Endodermal cell (in vitro differentiated cells): ENCODE data around the gene GNG13. TPM values are rescaled to one million over a fixed set of nuclear protein-coding genes. Genes with fewer than 3 reads are reported as not detected.

Source experiments
- DNase-seq: peaks from one replicate; pipeline ENCODE4 v3.0.0-alpha.2; 2017
- H3K27ac ChIP-seq: 2 replicates; pipeline ENCODE4 v1.5.1; 2013; ENCODE audit warnings: mild to moderate bottlenecking, low read depth, low read length, moderate library complexity
- H3K27me3 ChIP-seq: 2 replicates; pipeline ENCODE4 v1.6.1; 2013; ENCODE audit warnings: mild to moderate bottlenecking, low read length, moderate library complexity; ENCODE audit not compliant: insufficient read depth, control insufficient read depth, poor library complexity, severe bottlenecking
- H3K36me3 ChIP-seq: 2 replicates; pipeline ENCODE4 v1.7.0; 2013; ENCODE audit warnings: mild to moderate bottlenecking, low read length, moderate library complexity; ENCODE audit not compliant: control insufficient read depth, insufficient read depth
- H3K4me1 ChIP-seq: one replicate; pipeline ENCODE4 v1.7.0; 2013; ENCODE audit warnings: low read length; ENCODE audit not compliant: control insufficient read depth, insufficient read depth
- H3K4me3 ChIP-seq: 2 replicates; pipeline ENCODE4 v1.5.1; 2013; ENCODE audit warnings: mild to moderate bottlenecking, low read length, moderate library complexity
- H3K9ac ChIP-seq: 2 replicates; pipeline ENCODE4 v1.6.1; 2013; ENCODE audit warnings: mild to moderate bottlenecking, low read length, moderate library complexity; ENCODE audit not compliant: poor library complexity, severe bottlenecking; ENCODE audit errors: extremely low read depth
- H3K9me3 ChIP-seq: 2 replicates; pipeline ENCODE4 v1.6.1; 2013; ENCODE audit warnings: mild to moderate bottlenecking, low read length, moderate library complexity; ENCODE audit not compliant: control insufficient read depth
- H3K27ac Mint-ChIP-seq: 2 replicates; pipeline ENCODE4 v1.8.0; 2020; ENCODE audit warnings: mixed read lengths
- H3K27me3 Mint-ChIP-seq: 2 replicates; pipeline ENCODE4 v1.8.0; 2021; ENCODE audit warnings: mild to moderate bottlenecking, mixed read lengths; ENCODE audit not compliant: insufficient read depth
- H3K36me3 Mint-ChIP-seq: 2 replicates; pipeline ENCODE4 v1.8.0; 2020; ENCODE audit warnings: low read depth, mixed read lengths
- H3K4me1 Mint-ChIP-seq: 2 replicates; pipeline ENCODE4 v1.8.0; 2020; ENCODE audit warnings: mixed read lengths
- H3K4me3 Mint-ChIP-seq: 2 replicates; pipeline ENCODE4 v1.8.0; 2020; ENCODE audit warnings: mild to moderate bottlenecking, moderate library complexity, mixed read lengths
- H3K9me3 Mint-ChIP-seq: 2 replicates; pipeline ENCODE4 v1.8.0; 2020; ENCODE audit warnings: mild to moderate bottlenecking, mixed read lengths
- CTCF ChIP-seq: fragments of 200-600 bp; sonication (generic); conservative IDR thresholded peaks from 2 replicates; pipeline ENCODE4 v1.5.0; 2021; ENCODE audit warnings: antibody characterized with exemption, mild to moderate bottlenecking
- WGBS, 2 experiments: methylation state at CpG; one replicate each; pipeline versions ENCODE4 v1.1.5 to v1.1.7; 2013; ENCODE audit warnings: missing lambda C conversion rate in 2 of 2, mixed read lengths in 1 of 2; ENCODE audit not compliant: insufficient coverage in 1 of 2, insufficient read length in 1 of 2; 5-methylcytosine and 5-hydroxymethylcytosine counted together
- total RNA-seq, 2 donors: library from RNA; stranded (reverse); fragmentation: NEBNext Ultra II Directional in 1 of 2; extraction: Animal tissue kit (Norgen Biotek cat#: 25700) in 1 of 2; gene quantifications; 2 replicates in 1 of 2; 3 replicates in 1 of 2; pipeline ENCODE4 v1.2.1, GENCODE V29; 2021

GNG13 gene
- total RNA-seq, 2 donors from 2014 or later = not detected

DNA sequence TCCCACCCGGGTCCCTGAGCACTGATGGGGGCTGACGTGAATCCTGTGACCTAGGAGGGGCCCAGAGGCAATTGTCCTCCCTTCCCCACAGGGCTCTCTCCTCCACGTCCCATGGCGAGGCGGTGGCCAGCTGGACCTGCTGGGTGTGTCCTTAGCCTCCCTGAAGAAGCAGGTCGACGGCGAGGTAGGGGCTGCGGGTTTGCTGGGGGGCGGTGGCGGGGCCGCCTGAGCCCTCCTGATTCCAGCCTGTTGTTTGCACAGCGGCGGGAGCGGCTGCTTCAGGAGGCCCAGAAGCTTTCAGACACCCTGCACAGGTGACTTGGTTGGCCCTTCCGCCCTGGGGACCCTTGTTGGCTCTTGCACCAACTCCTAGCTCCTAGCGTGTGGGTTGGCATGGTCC, 10.4 kb downstream of the GNG13 start:
- Mint-ChIP-seq H3K4me3 (peak overlapping the region; percentile 76), H3K27me3 (no peaks in the 10 kb centered on the region), H3K9me3 (no peaks in the 10 kb centered on the region), H3K4me1 (no peaks in the 10 kb centered on the region), H3K27ac (no peak overlapping the region), H3K36me3 (peaks cover 13% of the 10 kb centered on the region)
- peaks cover 4% of the 10 kb centered on the region for H3K4me1 ChIP-seq
- H3K9ac ChIP-seq = no peak overlapping the region
- TF ChIP-seq CTCF = no peak
- peaks cover 30% of the 10 kb centered on the region for H3K36me3 ChIP-seq
- no peak overlapping the region for H3K4me3 ChIP-seq
- H3K27ac ChIP-seq = no peak overlapping the region
- H3K27me3 ChIP-seq = no peaks in the 10 kb centered on the region
- H3K9me3 ChIP-seq = no peaks in the 10 kb centered on the region
- no peak for DNase-seq
- 94 to 98% methylated on average over 8 to 17 of the region's 17 CpGs for WGBS, 2 experiments

DNA sequence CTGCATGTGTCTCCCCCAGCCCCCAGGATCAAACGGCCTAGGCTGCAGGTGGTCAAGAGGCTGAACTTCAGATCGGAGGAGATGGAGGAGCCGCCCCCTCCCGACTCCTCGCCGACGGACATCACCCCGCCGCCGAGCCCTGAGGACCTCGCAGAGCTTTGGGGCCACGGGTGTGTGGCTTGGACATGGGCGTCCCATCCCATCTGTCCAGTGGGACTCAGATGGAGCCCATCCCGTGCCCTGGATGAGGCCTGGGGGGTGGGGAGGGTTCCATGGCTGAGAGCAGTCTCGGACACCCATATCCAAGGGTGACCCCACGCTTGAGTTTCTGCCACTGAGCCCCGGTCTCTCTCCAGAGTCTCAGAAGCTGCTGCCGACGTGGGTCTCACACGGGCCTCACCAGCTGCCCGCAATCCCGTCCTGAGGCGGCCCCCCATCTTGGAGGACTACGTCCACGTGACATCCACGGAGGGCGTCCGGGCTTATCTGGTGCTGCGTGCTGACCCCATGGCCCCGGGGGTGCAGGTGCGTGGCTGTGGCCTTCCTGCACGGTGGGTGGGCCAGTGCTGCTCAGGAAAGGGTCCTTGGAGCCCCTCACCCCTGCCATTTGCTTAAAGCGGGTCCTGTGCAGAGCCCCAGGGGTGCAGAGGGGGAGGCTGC, 11.2 kb downstream of the GNG13 start:
- Histone ChIP-seq H3K27ac (no peak overlapping the region), H3K4me1 (peaks cover 4% of the 10 kb centered on the region)

DNA sequence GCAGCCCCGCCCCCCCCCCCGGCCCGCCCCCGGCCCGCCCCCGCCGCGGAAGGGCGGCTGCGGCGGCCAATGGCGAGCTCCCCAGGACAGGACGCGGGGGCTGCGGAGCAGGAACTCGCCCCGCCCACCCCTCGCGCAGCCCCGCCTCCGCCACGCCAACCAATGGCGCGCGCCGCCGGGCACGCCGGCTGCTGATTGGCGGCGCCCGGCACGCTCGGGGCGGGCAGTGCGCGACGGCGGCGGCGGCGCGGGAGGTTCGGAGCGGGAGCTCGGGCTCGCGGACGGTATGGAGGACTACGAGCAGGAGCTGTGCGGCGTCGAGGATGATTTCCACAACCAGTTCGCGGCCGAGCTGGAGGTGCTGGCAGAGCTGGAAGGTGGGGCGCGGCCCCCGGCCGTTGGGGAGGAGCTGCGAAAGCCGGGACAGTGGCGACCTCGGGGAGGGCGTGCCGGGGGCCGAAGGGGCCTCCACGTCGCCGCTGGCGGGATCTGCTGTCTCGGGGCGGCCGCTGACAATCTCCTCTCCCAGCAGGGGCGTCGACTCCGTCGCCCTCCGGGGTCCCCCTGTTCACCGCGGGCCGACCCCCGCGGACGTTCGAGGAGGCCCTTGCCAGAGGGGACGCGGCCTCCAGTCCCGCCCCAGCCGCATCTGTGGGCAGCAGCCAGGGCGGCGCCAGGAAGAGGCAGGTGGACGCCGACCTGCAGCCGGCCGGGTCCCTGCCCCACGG, 12.0 kb downstream of the GNG13 start, which contains the start of gene CHTF18:
TSS of gene CHTF18 (plus strand) at position 222 of the 728 bp plus-strand sequence. CDS start at position 287, 65 bp downstream.
- 0 to 1% methylated on average over 56 to 95 of the region's 97 CpGs for WGBS, 2 experiments
- no peaks in the 10 kb centered on the region for H3K4me1 Mint-ChIP-seq
- peak; percentile 97 for DNase-seq
- peak within 1 kb of the TSS; percentile 76 for H3K4me3 Mint-ChIP-seq
- H3K4me3 ChIP-seq = peak within 1 kb of the TSS; percentile 93
- no peaks in the 10 kb centered on the region for H3K9me3 Mint-ChIP-seq
- peak within 1 kb of the TSS; percentile 68 for H3K9ac ChIP-seq
- peaks cover 14% of the 10 kb centered on the region for H3K36me3 Mint-ChIP-seq
- no peaks in the 10 kb centered on the region for H3K27me3 Mint-ChIP-seq
- no peaks in the 10 kb centered on the region for H3K9me3 ChIP-seq
- H3K36me3 ChIP-seq = peaks cover 29% of the 10 kb centered on the region
- H3K27ac Mint-ChIP-seq = peak within 1 kb of the TSS; percentile 35
- H3K27me3 ChIP-seq = no peaks in the 10 kb centered on the region
- H3K4me1 ChIP-seq = peaks cover 4% of the 10 kb centered on the region
- no peak within 1 kb of the TSS for H3K27ac ChIP-seq
- TF ChIP-seq CTCF = no peak

More for the DNA sequence above, 11.2 kb downstream of the GNG13 start:
- Histone ChIP-seq H3K27me3 (no peaks in the 10 kb centered on the region), H3K9ac (peak overlapping the region; percentile 68), H3K36me3 (peaks cover 30% of the 10 kb centered on the region), H3K4me3 (peak overlapping the region; percentile 79), H3K9me3 (no peaks in the 10 kb centered on the region)
- Mint-ChIP-seq H3K4me1 (no peaks in the 10 kb centered on the region), H3K36me3 (peaks cover 14% of the 10 kb centered on the region), H3K27me3 (no peaks in the 10 kb centered on the region), H3K4me3 (peak overlapping the region; percentile 76), H3K9me3 (no peaks in the 10 kb centered on the region), H3K27ac (no peak overlapping the region)
- 79 to 82% methylated on average over 28 to 33 of the region's 33 CpGs for WGBS, 2 experiments
- no peak for DNase-seq
- TF ChIP-seq CTCF = no peak
